OCI-LY7 (cell line): ENCODE results near the gene CFH. TPM values are rescaled to one million over a fixed set of nuclear protein-coding genes. Genes with fewer than 3 reads are reported as not detected.

Experiments used
- BruUV-seq: library from RNA; stranded (reverse); fragments of 400-500 nt; replicated peaks from 2 replicates; lab custom pipeline; 2021; lab: Mats Ljungman, UMichigan
- CTCF ChIA-PET: fragments of 300-600 bp; sonication (Branson Sonifier 250); formaldehyde crosslinking; loops from one replicate; lab custom pipeline; 2022; ENCODE audit warnings: antibody characterized with exemption; ENCODE audit not compliant: unreplicated experiment; lab: Charles Lee
- POLR2A ChIA-PET: fragments of 300-600 bp; sonication (Branson Sonifier 250); formaldehyde crosslinking; loops from one replicate; lab custom pipeline; 2022; ENCODE audit warnings: antibody characterized with exemption; lab: Charles Lee
- DNase-seq: peaks from one replicate; pipeline ENCODE4 v3.0.0-alpha.2; 2015; ENCODE audit warnings: low spot score
- H2AFZ ChIP-seq: fragments of 200-600 bp; sonication (generic), shearing (Covaris generic); 2 replicates; pipeline ENCODE4 v1.6.1; 2014; ENCODE audit warnings: mild to moderate bottlenecking, antibody characterized with exemption, low read length, moderate library complexity
- H3K27ac ChIP-seq: fragments of 200-600 bp; sonication (generic); 2 replicates; pipeline ENCODE4 v1.5.1; 2014; ENCODE audit warnings: mixed run types, low read depth, mild to moderate bottlenecking, moderate library complexity, low read length, inconsistent platforms; ENCODE audit not compliant: poor library complexity, severe bottlenecking
- H3K36me3 ChIP-seq: fragments of 200-600 bp; sonication (generic); 2 replicates; pipeline ENCODE4 v1.6.1; 2014; ENCODE audit warnings: mild to moderate bottlenecking, antibody characterized with exemption, low read length, moderate library complexity, mixed read lengths; ENCODE audit not compliant: insufficient read depth
- H3K4me1 ChIP-seq: fragments of 200-600 bp; sonication (generic); 2 replicates; pipeline ENCODE4 v1.5.1; 2014; ENCODE audit warnings: mild to moderate bottlenecking, low read length; ENCODE audit not compliant: insufficient read depth, poor library complexity, severe bottlenecking
- H3K4me2 ChIP-seq: fragments of 200-600 bp; sonication (generic); 2 replicates; pipeline ENCODE4 v1.6.1; 2014; ENCODE audit warnings: mild to moderate bottlenecking, low read length
- H3K4me3 ChIP-seq: fragments of 200-600 bp; sonication (generic); 2 replicates; pipeline ENCODE4 v1.5.1; 2014; ENCODE audit warnings: mild to moderate bottlenecking, low read depth, low read length; ENCODE audit not compliant: poor library complexity, severe bottlenecking
- H3K79me2 ChIP-seq: fragments of 200-600 bp; sonication (generic); 2 replicates; pipeline ENCODE4 v1.6.1; 2016; ENCODE audit warnings: low read depth, mild to moderate bottlenecking, low read length, moderate library complexity, mixed read lengths; ENCODE audit not compliant: insufficient read depth
- H3K9me2 ChIP-seq: fragments of 200-600 bp; sonication (generic); 2 replicates; pipeline ENCODE4 v1.6.1; 2016; ENCODE audit warnings: mild to moderate bottlenecking, low read length, mixed read lengths; ENCODE audit not compliant: insufficient read depth
- H3K9me3 ChIP-seq: fragments of 200-600 bp; sonication (generic); 2 replicates; pipeline ENCODE4 v1.6.1; 2014; ENCODE audit warnings: mild to moderate bottlenecking, mixed run types, low read length, mixed read lengths
- H4K20me1 ChIP-seq: fragments of 200-600 bp; sonication (generic); 2 replicates; pipeline ENCODE4 v1.6.1; 2014; ENCODE audit warnings: mild to moderate bottlenecking, antibody characterized with exemption, low read length, moderate library complexity, mixed read lengths; ENCODE audit not compliant: insufficient read depth
- CTCF ChIP-seq: fragments of 200-600 bp; sonication (generic); conservative IDR thresholded peaks from 2 replicates; pipeline ENCODE4 v1.5.1; 2014; ENCODE audit warnings: mild to moderate bottlenecking, antibody characterized with exemption, low read length, moderate library complexity, mixed read lengths
- EZH2phosphoT487 ChIP-seq: fragments of 200-600 bp; sonication (generic); IDR thresholded peaks from 2 replicates; pipeline ENCODE4 v1.6.1; 2018; ENCODE audit warnings: low read depth, borderline replicate concordance, mild to moderate bottlenecking, mixed run types, antibody characterized with exemption, low read length, moderate library complexity, mixed read lengths
- intact Hi-C: fragments of 100-400 bp; cut with micrococcal nuclease; formaldehyde crosslinking; loops from one replicate; pipeline ENCODE4 v1.10.0; 2022; ENCODE audit not compliant: unreplicated experiment
- total RNA-seq, 2 experiments: library from RNA; depleted of rRNA in 1 of 2; stranded (reverse); fragments of >200 nt in 1 of 2; shearing (Covaris generic) in 1 of 2; gene quantifications; 2 replicates each; pipeline ENCODE4 v1.2.3, GENCODE V29; 2014 to 2022

CFH gene
- total RNA-seq, 2 experiments from 2014 or later, result not detected

DNA sequence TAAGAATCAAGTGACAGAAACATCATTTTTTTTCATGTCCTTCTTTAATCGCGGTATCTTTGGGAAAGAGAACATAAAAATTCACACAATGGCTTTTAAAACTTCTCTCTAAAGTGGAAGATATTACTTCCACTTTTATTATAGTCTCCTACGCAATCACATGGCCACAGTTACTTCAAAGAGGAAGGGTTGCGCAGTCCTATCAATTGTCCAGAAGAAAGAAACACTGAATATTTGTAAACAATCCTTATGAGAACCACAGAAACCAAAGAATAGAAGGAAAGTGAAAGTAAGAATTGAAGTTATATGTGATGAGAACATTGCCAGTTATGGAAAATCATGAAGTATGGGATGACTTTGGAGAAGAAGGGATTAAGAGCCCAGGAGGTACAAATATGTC, 32.6 kb downstream of the CFH start:
- TF ChIP-seq EZH2phosphoT487 (no peak), CTCF (no peak)
- ChIA-PET CTCF (no interaction called here), POLR2A (no interaction called here)

DNA sequence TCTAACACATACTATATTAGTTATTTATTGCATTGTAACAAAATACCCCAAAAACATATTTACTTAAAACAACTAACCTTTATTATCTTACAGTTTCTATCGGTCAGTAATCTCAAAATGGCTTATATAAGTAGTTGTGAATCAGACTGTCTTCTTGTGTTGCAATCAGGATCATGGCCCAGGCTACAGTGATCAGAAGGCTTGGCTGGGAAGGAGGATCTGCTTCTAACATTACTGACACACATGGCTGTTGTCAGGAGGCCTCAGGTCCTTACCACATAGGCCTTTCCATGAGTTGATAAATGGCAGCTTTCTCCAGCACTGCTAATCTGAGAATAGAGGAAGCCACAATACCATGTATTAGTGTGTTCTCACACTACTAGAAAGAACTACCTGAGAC, 33.7 kb downstream of the CFH start:
- ChIA-PET POLR2A (no interaction called here), CTCF (no interaction called here)
- no TSS peak for BruUV-seq
- intact Hi-C loops, result no loop called here
- Histone ChIP-seq H3K9me2 (no peaks in the 10 kb centered on the region), H3K9me3 (no peaks in the 10 kb centered on the region), H4K20me1 (no peaks in the 10 kb centered on the region), H3K27ac (no peak overlapping the region), H2AFZ (no peak overlapping the region), H3K36me3 (no peaks in the 10 kb centered on the region), H3K79me2 (no peaks in the 10 kb centered on the region), H3K4me2 (no peak overlapping the region), H3K4me1 (no peaks in the 10 kb centered on the region), H3K4me3 (no peak overlapping the region)
- no peak for TF ChIP-seq EZH2phosphoT487
- no peak for TF ChIP-seq CTCF
- no peak for DNase-seq

More for the DNA sequence above, 32.6 kb downstream of the CFH start:
- Histone ChIP-seq H3K4me2 (no peak overlapping the region), H3K4me3 (no peak overlapping the region), H4K20me1 (no peaks in the 10 kb centered on the region), H3K9me2 (no peaks in the 10 kb centered on the region), H3K27ac (no peak overlapping the region), H3K79me2 (no peaks in the 10 kb centered on the region), H2AFZ (no peak overlapping the region), H3K4me1 (no peaks in the 10 kb centered on the region), H3K9me3 (no peaks in the 10 kb centered on the region), H3K36me3 (no peaks in the 10 kb centered on the region)
- BruUV-seq, result no TSS peak
- DNase-seq, result no peak
- intact Hi-C loops, result no loop called here

DNA sequence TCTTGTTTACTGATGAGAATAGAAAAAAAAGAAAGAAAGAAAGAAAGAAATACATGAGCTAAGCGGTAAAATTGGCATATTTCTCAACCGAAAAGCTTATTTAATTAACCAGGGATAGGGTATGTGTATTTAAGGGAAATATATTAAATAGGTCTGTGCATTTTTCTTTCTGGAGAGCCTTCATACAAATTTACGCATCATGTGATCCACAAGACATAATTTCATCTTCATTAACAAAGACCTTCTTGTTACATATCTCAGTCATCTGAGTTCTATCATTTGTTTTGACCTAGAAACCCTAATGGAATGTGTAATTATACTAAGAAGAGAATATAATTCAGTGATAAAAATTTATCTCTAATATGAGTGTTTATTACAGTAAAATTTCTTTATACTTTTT, 37.2 kb downstream of the CFH start:
- Histone ChIP-seq H3K4me3 (no peak overlapping the region), H3K4me1 (no peaks in the 10 kb centered on the region), H2AFZ (no peak overlapping the region), H3K9me2 (no peaks in the 10 kb centered on the region), H3K9me3 (no peaks in the 10 kb centered on the region), H3K79me2 (no peaks in the 10 kb centered on the region), H3K4me2 (no peak overlapping the region), H3K27ac (no peak overlapping the region), H3K36me3 (no peaks in the 10 kb centered on the region), H4K20me1 (no peaks in the 10 kb centered on the region)
- CTCF ChIA-PET, result no interaction called here
- POLR2A ChIA-PET, result no interaction called here
- no TSS peak for BruUV-seq
- DNase-seq, result no peak
- TF ChIP-seq EZH2phosphoT487 (no peak), CTCF (no peak)
- intact Hi-C loops, result no loop called here
